CD4-positive, alpha-beta memory T cell (primary cell): ENCODE data around the gene ABI3BP. TPM values are rescaled to one million over a fixed set of nuclear protein-coding genes. Genes with fewer than 3 reads are reported as not detected.

ENCODE experiments used
- CTCF ChIA-PET: fragments of 350-600 bp; sonication (Branson Sonifier 250); formaldehyde crosslinking; loops from one replicate; lab custom pipeline; 2021; ENCODE audit warnings: inconsistent platforms; ENCODE audit not compliant: partially characterized antibody; lab: Charles Lee
- POLR2A ChIA-PET: fragments of 350-600 bp; sonication (Branson Sonifier 250); formaldehyde crosslinking; loops from one replicate; lab custom pipeline; 2021; ENCODE audit not compliant: partially characterized antibody; lab: Charles Lee
- DNase-seq, 5 donors: peaks; one replicate each; pipeline versions ENCODE4 v3.0.0 to v3.0.0-alpha.2; 2020 to 2022; ENCODE audit warnings: mixed read lengths in 1 of 5
- H3K27ac ChIP-seq: one replicate; pipeline ENCODE4 v1.7.0; 2013; ENCODE audit warnings: low read depth, low read length
- H3K27me3 ChIP-seq: 2 replicates; pipeline ENCODE4 v1.7.0; 2013; ENCODE audit warnings: mild to moderate bottlenecking, low read length, moderate library complexity; ENCODE audit not compliant: insufficient read depth
- H3K36me3 ChIP-seq: 2 replicates; pipeline ENCODE4 v1.7.0; 2013; ENCODE audit warnings: mild to moderate bottlenecking, low read length, moderate library complexity; ENCODE audit not compliant: insufficient read depth
- H3K4me1 ChIP-seq: 2 replicates; pipeline ENCODE4 v1.7.0; 2013; ENCODE audit warnings: mild to moderate bottlenecking, low read length, moderate library complexity; ENCODE audit not compliant: insufficient read depth
- H3K4me3 ChIP-seq, 2 donors: one replicate each; pipeline ENCODE4 v1.7.0; 2013; ENCODE audit warnings: low read length in 2 of 2, mild to moderate bottlenecking in 1 of 2
- H3K9me3 ChIP-seq, 2 donors: one replicate each; pipeline ENCODE4 v1.7.0; 2013; ENCODE audit warnings: low read length in 2 of 2, control low read depth in 1 of 2; ENCODE audit not compliant: control insufficient read depth in 1 of 2
- H3K27ac Mint-ChIP-seq, 7 donors: one replicate each; pipeline ENCODE4 v1.8.0; 2020 to 2021; ENCODE audit warnings: mixed read lengths in 7 of 7, mild to moderate bottlenecking in 6 of 7, inconsistent platforms in 3 of 7, moderate library complexity in 3 of 7
- H3K27me3 Mint-ChIP-seq, 2 donors: one replicate each; pipeline ENCODE4 v1.8.0; 2020 to 2021; ENCODE audit warnings: mixed read lengths in 2 of 2
- H3K36me3 Mint-ChIP-seq, 2 donors: one replicate each; pipeline ENCODE4 v1.8.0; 2020 to 2021; ENCODE audit warnings: mixed read lengths in 2 of 2, inconsistent platforms in 1 of 2, mild to moderate bottlenecking in 1 of 2
- H3K4me1 Mint-ChIP-seq, 4 donors: one replicate each; pipeline ENCODE4 v1.8.0; 2020 to 2021; ENCODE audit warnings: mixed read lengths in 4 of 4, mild to moderate bottlenecking in 1 of 4
- H3K4me3 Mint-ChIP-seq, 8 donors: one replicate each; pipeline ENCODE4 v1.8.0; 2020 to 2021; ENCODE audit warnings: mixed read lengths in 8 of 8, mild to moderate bottlenecking in 7 of 8, moderate library complexity in 6 of 8, inconsistent platforms in 3 of 8
- H3K9me3 Mint-ChIP-seq, 8 donors: one replicate each; pipeline ENCODE4 v1.8.0; 2020 to 2021; ENCODE audit warnings: mixed read lengths in 8 of 8, mild to moderate bottlenecking in 5 of 8, inconsistent platforms in 3 of 8, moderate library complexity in 1 of 8
- intact Hi-C: fragments of 100-400 bp; cut with micrococcal nuclease; formaldehyde crosslinking; loops from one replicate; pipeline ENCODE4 v1.15.1; 2023
- polyA plus RNA-seq, 2 donors: library from polyadenylated mRNA; unstranded; fragments of 300-500 nt; fragmentation: Illumina TruSeq; gene quantifications; one replicate each; pipeline ENCODE4 v1.2.3, GENCODE V29; 2021
- total RNA-seq, 2 experiments: library from RNA; stranded (reverse); gene quantifications; one replicate each; pipeline ENCODE4 v1.2.3, GENCODE V29; 2021

Gene ABI3BP
- total and polyA plus RNA-seq, 4 experiments from 2014 or later: not detected

GRCh38 chr3:101009386-101009785, 16.2 kb upstream of the ABI3BP start:
- H3K27me3 ChIP-seq: no peaks in the 10 kb centered on the region
- no peaks in the 10 kb centered on the region for H3K9me3 ChIP-seq
- no peak overlapping the region for H3K4me3 ChIP-seq
- H3K27me3 Mint-ChIP-seq: peaks cover 13 to 14% of the 10 kb centered on the region in 2 donors
- DNase-seq: no peak
- H3K27ac Mint-ChIP-seq: no peak overlapping the region
- no peaks in the 10 kb centered on the region for H3K4me1 Mint-ChIP-seq
- ChIA-PET POLR2A (no interaction called here), CTCF (no interaction called here)
- peaks cover 0 to 4% of the 10 kb centered on the region in 2 donors for H3K36me3 Mint-ChIP-seq
- H3K36me3 ChIP-seq: no peaks in the 10 kb centered on the region
- no peak overlapping the region for H3K4me3 Mint-ChIP-seq
- H3K27ac ChIP-seq: no peak overlapping the region
- no peaks in the 10 kb centered on the region for H3K4me1 ChIP-seq
- intact Hi-C loops: no loop called here
- H3K9me3 Mint-ChIP-seq: peaks cover 2 to 39% (median 28%) of the 10 kb centered on the region in 8 donors

GRCh38 chr3:100999160-100999559, 5.9 kb upstream of the ABI3BP start:
- CTCF ChIA-PET: interaction anchor here (1.2 kb wide), 1 partner anchor 8 kb away, joined by 3 read pairs; no protein-coding TSS in a partner anchor

GRCh38 chr3:100994809-100995208, 1.6 kb upstream of the ABI3BP start:
- no peak for DNase-seq
- Histone ChIP-seq H3K9me3 (no peaks in the 10 kb centered on the region), H3K4me1 (no peaks in the 10 kb centered on the region), H3K27me3 (no peaks in the 10 kb centered on the region), H3K27ac (no peak overlapping the region), H3K36me3 (no peaks in the 10 kb centered on the region), H3K4me3 (no peak overlapping the region)
- Mint-ChIP-seq H3K27ac (no peak overlapping the region), H3K4me3 (no peak overlapping the region), H3K27me3 (peaks cover 0 to 8% of the 10 kb centered on the region in 2 donors), H3K4me1 (peaks cover 0 to 2% (median 0%) of the 10 kb centered on the region in 4 donors), H3K36me3 (no peaks in the 10 kb centered on the region), H3K9me3 (no peaks in the 10 kb centered on the region)
- POLR2A ChIA-PET: no interaction called here
- CTCF ChIA-PET: no interaction called here
- intact Hi-C loops: no loop called here

More at GRCh38 chr3:100999160-100999559, 5.9 kb upstream of the ABI3BP start:
- H3K9me3 Mint-ChIP-seq: peaks cover 0 to 8% (median 3%) of the 10 kb centered on the region in 8 donors
- H3K4me1 ChIP-seq: no peaks in the 10 kb centered on the region
- H3K4me3 ChIP-seq: no peak overlapping the region
- no peak overlapping the region for H3K27ac Mint-ChIP-seq
- no peak overlapping the region for H3K4me3 Mint-ChIP-seq
- intact Hi-C loops: no loop called here
- peaks cover 0 to 11% of the 10 kb centered on the region in 2 donors for H3K27me3 Mint-ChIP-seq
- POLR2A ChIA-PET: no interaction called here
- no peaks in the 10 kb centered on the region for H3K36me3 Mint-ChIP-seq
- DNase-seq: no peak
- H3K36me3 ChIP-seq: no peaks in the 10 kb centered on the region
- H3K27me3 ChIP-seq: no peaks in the 10 kb centered on the region
- H3K4me1 Mint-ChIP-seq: no peaks in the 10 kb centered on the region
- no peaks in the 10 kb centered on the region for H3K9me3 ChIP-seq
- H3K27ac ChIP-seq: no peak overlapping the region

GRCh38 chr3:100994187-100994586, 966 bp upstream of the ABI3BP start:
- peaks cover 0 to 8% of the 10 kb centered on the region in 2 donors for H3K27me3 Mint-ChIP-seq
- DNase-seq: no peak
- POLR2A ChIA-PET: no interaction called here

GRCh38 chr3:100992231-100993012, 799 bp downstream of the ABI3BP start:
- Mint-ChIP-seq H3K4me1 (peaks cover 0 to 2% (median 0%) of the 10 kb centered on the region in 4 donors), H3K27me3 (peaks cover 2 to 3% of the 10 kb centered on the region in 2 donors), H3K4me3 (no peak overlapping the region), H3K9me3 (no peaks in the 10 kb centered on the region), H3K36me3 (no peaks in the 10 kb centered on the region), H3K27ac (no peak overlapping the region)
- H3K4me3 ChIP-seq: no peak overlapping the region
- H3K9me3 ChIP-seq: no peaks in the 10 kb centered on the region
- H3K27me3 ChIP-seq: no peaks in the 10 kb centered on the region
- CTCF ChIA-PET: no interaction called here
- no peaks in the 10 kb centered on the region for H3K4me1 ChIP-seq
- POLR2A ChIA-PET: no interaction called here
- H3K27ac ChIP-seq: no peak overlapping the region
- intact Hi-C loops: no loop called here
- H3K36me3 ChIP-seq: no peaks in the 10 kb centered on the region
- DNase-seq: no peak

More at GRCh38 chr3:100994187-100994586, 966 bp upstream of the ABI3BP start:
- H3K4me1 Mint-ChIP-seq: peaks cover 0 to 2% (median 0%) of the 10 kb centered on the region in 4 donors
- H3K36me3 Mint-ChIP-seq: no peaks in the 10 kb centered on the region
- Histone ChIP-seq H3K4me1 (no peaks in the 10 kb centered on the region), H3K27me3 (no peaks in the 10 kb centered on the region), H3K9me3 (no peaks in the 10 kb centered on the region), H3K36me3 (no peaks in the 10 kb centered on the region), H3K27ac (no peak overlapping the region), H3K4me3 (no peak overlapping the region)
- H3K27ac Mint-ChIP-seq: no peak overlapping the region
- CTCF ChIA-PET: no interaction called here
- no peak overlapping the region for H3K4me3 Mint-ChIP-seq
- no peaks in the 10 kb centered on the region for H3K9me3 Mint-ChIP-seq
- intact Hi-C loops: no loop called here

GRCh38 chr3:100988080-100988479, 5.1 kb downstream of the ABI3BP start:
- ChIA-PET POLR2A (no interaction called here), CTCF (no interaction called here)
- intact Hi-C loops: no loop called here
- no peak overlapping the region for H3K27ac ChIP-seq
- peaks cover 0 to 2% (median 0%) of the 10 kb centered on the region in 4 donors for H3K4me1 Mint-ChIP-seq
- no peak overlapping the region for H3K27ac Mint-ChIP-seq
- DNase-seq: no peak
- peaks cover 0 to 3% of the 10 kb centered on the region in 2 donors for H3K27me3 Mint-ChIP-seq
- no peaks in the 10 kb centered on the region for H3K36me3 ChIP-seq
- no peaks in the 10 kb centered on the region for H3K36me3 Mint-ChIP-seq
- H3K27me3 ChIP-seq: no peaks in the 10 kb centered on the region
- H3K9me3 ChIP-seq: no peaks in the 10 kb centered on the region
- H3K4me3 Mint-ChIP-seq: no peak overlapping the region
- H3K9me3 Mint-ChIP-seq: no peaks in the 10 kb centered on the region
- no peaks in the 10 kb centered on the region for H3K4me1 ChIP-seq
- no peak overlapping the region for H3K4me3 ChIP-seq

- Histone ChIP-seq H3K27ac (no peak overlapping the region), H3K4me1 (no peaks in the 10 kb centered on the region), H3K4me3 (no peak overlapping the region), H3K36me3 (no peaks in the 10 kb centered on the region), H3K9me3 (no peaks in the 10 kb centered on the region), H3K27me3 (no peaks in the 10 kb centered on the region)
- no peak for DNase-seq
- Mint-ChIP-seq H3K36me3 (no peaks in the 10 kb centered on the region), H3K27me3 (peaks cover 4 to 5% of the 10 kb centered on the region in 2 donors), H3K4me1 (no peaks in the 10 kb centered on the region), H3K4me3 (no peak overlapping the region), H3K9me3 (no peaks in the 10 kb centered on the region), H3K27ac (no peak overlapping the region)
- CTCF ChIA-PET: no interaction called here
- intact Hi-C loops: no loop called here
- POLR2A ChIA-PET: no interaction called here
These were observed 8.9 kb downstream of the ABI3BP start for GRCh38 chr3:100984308-100984707.
